HepG2 (cell line): ENCODE measurements around the gene DNAJC13. TPM values are rescaled to one million over a fixed set of nuclear protein-coding genes. Genes with fewer than 3 reads are reported as not detected.

Source experiments
- AFF4 ChIP-seq: sonication (generic); formaldehyde crosslinking; IDR thresholded peaks from 2 replicates; pipeline ENCODE4 v1.4.0; 2020; ENCODE audit warnings: missing genetic modification reagents
- BATF2 ChIP-seq: sonication (generic); formaldehyde crosslinking; IDR thresholded peaks from 2 replicates; pipeline ENCODE4 v1.8.0; 2022; ENCODE audit warnings: mild to moderate bottlenecking, missing genetic modification reagents, moderate library complexity
- ERF ChIP-seq: IDR thresholded peaks from 2 replicates; pipeline ENCODE4 v1.6.1; 2018; ENCODE audit warnings: missing biosample characterization, missing genetic modification reagents
- FOXC1 ChIP-seq: sonication (generic); formaldehyde crosslinking; IDR thresholded peaks from 2 replicates; pipeline ENCODE4 v1.8.0; 2022; ENCODE audit warnings: mild to moderate bottlenecking, missing genetic modification reagents, borderline replicate concordance
- MTERF4 ChIP-seq: sonication (generic); formaldehyde crosslinking; IDR thresholded peaks from 2 replicates; pipeline ENCODE4 v1.8.0; 2023; ENCODE audit warnings: mild to moderate bottlenecking, missing genetic modification reagents
- NKX3-1 ChIP-seq: sonication (generic); formaldehyde crosslinking; IDR thresholded peaks from 2 replicates; pipeline ENCODE4 v1.5.0; 2020; ENCODE audit warnings: missing genetic modification reagents
- PATZ1 ChIP-seq: sonication (generic); formaldehyde crosslinking; IDR thresholded peaks from 2 replicates; pipeline ENCODE4 v1.4.0; 2020; ENCODE audit warnings: missing genetic modification reagents
- PCBP2 ChIP-seq: fragments of 200-400 bp; formaldehyde crosslinking; optimal IDR thresholded peaks from 2 replicates; pipeline ENCODE3; 2018; ENCODE audit warnings: low read length, low read depth; ENCODE audit not compliant: poor library complexity, severe bottlenecking
- PPARG ChIP-seq: conservative IDR thresholded peaks from 2 replicates; pipeline ENCODE4 v1.6.1; 2016; ENCODE audit warnings: missing biosample characterization, missing genetic modification reagents
- THAP9 ChIP-seq: sonication (generic); formaldehyde crosslinking; IDR thresholded peaks from 2 replicates; pipeline ENCODE4; 2020; ENCODE audit warnings: missing genetic modification reagents, mild to moderate bottlenecking, borderline replicate concordance
- ZBTB39 ChIP-seq: sonication (generic); formaldehyde crosslinking; IDR thresholded peaks from 2 replicates; pipeline ENCODE4 v1.5.0; 2020; ENCODE audit warnings: missing genetic modification reagents
- ZNF232 ChIP-seq: sonication (generic); formaldehyde crosslinking; IDR thresholded peaks from 2 replicates; pipeline ENCODE4 v1.4.0; 2020; ENCODE audit warnings: missing genetic modification reagents, borderline replicate concordance
- ZNF775 ChIP-seq: sonication (generic); formaldehyde crosslinking; IDR thresholded peaks from 2 replicates; pipeline ENCODE4 v1.4.0; 2020; ENCODE audit warnings: missing genetic modification reagents, mild to moderate bottlenecking, moderate library complexity, borderline replicate concordance
- polyA plus RNA-seq, 8 experiments: library from polyadenylated mRNA; depleted of rRNA in 3 of 8; stranded (reverse) in 7 of 8; unstranded in 1 of 8; fragments of >200 nt; fragmentation: Illumina TruSeq in 4 of 8; extraction: Trizol in 4 of 8; gene quantifications; 2 replicates each; pipeline versions ENCODE4 v1.2.1 to v1.2.3, GENCODE V29; 2011 to 2016; ENCODE audit warnings: low read depth in 4 of 8, missing spikeins in 1 of 8, mixed read lengths in 1 of 8; ENCODE audit not compliant: insufficient read depth in 1 of 8
- total RNA-seq, 5 experiments: library from RNA; depleted of rRNA; stranded (reverse); fragments of >200 nt; fragmentation: Illumina TruSeq; extraction: Trizol; gene quantifications; 2 replicates each; pipeline ENCODE4 v1.2.3, GENCODE V29; 2016; ENCODE audit warnings: low read depth in 1 of 5
- TF ChIP-seq, protein P1 (sequence below): sonication (generic); formaldehyde crosslinking; IDR thresholded peaks from 2 replicates; pipeline ENCODE4 v1.5.0; 2020; ENCODE audit warnings: mild to moderate bottlenecking, low read depth, missing genetic modification reagents, borderline replicate concordance

Gene DNAJC13
- total and polyA plus RNA-seq, 2 of the 13 experiments (the other 11 are each of a cell fraction or from before 2014, with no cell fraction given): 9.1 to 26.2 TPM

GRCh38 chr3:132416807-132417694 lies at the start of gene DNAJC13 (continued):
- no peak for TF ChIP-seq AFF4 (CRISPR knock-in tag)
- TF ChIP-seq PCBP2: no peak
- no peak for TF ChIP-seq ZNF775 (CRISPR knock-in tag)
- no peak for TF ChIP-seq FOXC1 (CRISPR knock-in tag)
- no peak for TF ChIP-seq NKX3-1
- 0 out of 2 replicates have a peak, but pooled peaks have one; percentile 30 for TF ChIP-seq ERF
- no peak for TF ChIP-seq ZNF232
- no peak for TF ChIP-seq BATF2 (CRISPR knock-in tag)
- peak; percentile 29; the same call in 1 of the 2 replicates for TF ChIP-seq PATZ1 (CRISPR knock-in tag)
- peak; percentile 91 for TF ChIP-seq THAP9
- TF ChIP-seq PPARG (CRISPR knock-in tag): no peak
- no peak for TF ChIP-seq ZBTB39 (CRISPR knock-in tag)
- TF ChIP-seq, protein P1, sequence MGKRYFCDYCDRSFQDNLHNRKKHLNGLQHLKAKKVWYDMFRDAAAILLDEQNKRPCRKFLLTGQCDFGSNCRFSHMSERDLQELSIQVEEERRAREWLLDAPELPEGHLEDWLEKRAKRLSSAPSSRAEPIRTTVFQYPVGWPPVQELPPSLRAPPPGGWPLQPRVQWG (CRISPR knock-in tag): no peak
- no peak for TF ChIP-seq MTERF4 (CRISPR knock-in tag)
